IMR-90 (cell line): ENCODE results near the gene MALT1. TPM values are rescaled to one million over a fixed set of nuclear protein-coding genes. Genes with fewer than 3 reads are reported as not detected.
A peak's percentile ranks its signal among the peaks of the same experiment; 100 is the strongest.

Source experiments
- ATAC-seq: fragments of 200-7000 bp; cut with Tn5 transposase; 2 replicates; pipeline ENCODE4 v1.9.1; 2020; ENCODE audit warnings: low read depth, mild to moderate bottlenecking, moderate library complexity
- BruUV-seq: library from RNA; stranded (reverse); fragments of 400-500 nt; replicated peaks from 2 replicates; lab custom pipeline; 2021; lab: Mats Ljungman, UMichigan
- CTCF ChIA-PET: fragments of 300-600 bp; formaldehyde crosslinking; extraction: SDS; loops from one replicate; lab custom pipeline; 2021; ENCODE audit warnings: antibody characterized with exemption; lab: Yijun Ruan, JAX
- POLR2A ChIA-PET: fragments of 300-600 bp; sonication (Branson Sonifier 250); formaldehyde crosslinking; loops from one replicate; lab custom pipeline; 2022; ENCODE audit warnings: antibody characterized with exemption; ENCODE audit not compliant: unreplicated experiment; lab: Charles Lee
- DNase-seq: peaks from one replicate; pipeline ENCODE4 v3.0.0; 2013
- H2AFZ ChIP-seq: replicated peaks from 2 replicates; pipeline ENCODE3; 2013; ENCODE audit warnings: low read length, mild to moderate bottlenecking; ENCODE audit not compliant: poor library complexity
- H2AK5ac ChIP-seq: 2 replicates; pipeline ENCODE4 v1.6.1; 2013; ENCODE audit warnings: low read depth, low read length, inconsistent platforms
- H2AK9ac ChIP-seq: replicated peaks from 2 replicates; pipeline ENCODE3; 2013; ENCODE audit warnings: mild to moderate bottlenecking, low read depth, low read length, moderate library complexity; ENCODE audit not compliant: poor library complexity
- H2BK120ac ChIP-seq: 2 replicates; pipeline ENCODE4 v1.6.1; 2013; ENCODE audit warnings: low read depth, low read length, inconsistent platforms
- H2BK15ac ChIP-seq: 3 replicates; pipeline ENCODE4 v1.6.1; 2013; ENCODE audit warnings: low read depth, low read length, inconsistent platforms
- H2BK20ac ChIP-seq: 2 replicates; pipeline ENCODE4 v1.6.1; 2013; ENCODE audit warnings: low read depth, mild to moderate bottlenecking, inconsistent platforms, low read length, moderate library complexity
- H2BK5ac ChIP-seq: 2 replicates; pipeline ENCODE4 v1.6.1; 2013; ENCODE audit warnings: mild to moderate bottlenecking, low read depth, low read length, inconsistent platforms; ENCODE audit not compliant: poor library complexity, severe bottlenecking
- H3K14ac ChIP-seq: replicated peaks from 2 replicates; pipeline ENCODE4 v1.6.1; 2013; ENCODE audit warnings: low read depth, low read length, inconsistent platforms
- H3K18ac ChIP-seq: 2 replicates; pipeline ENCODE4 v1.6.1; 2013; ENCODE audit warnings: low read depth, low read length, control low read depth
- H3K23ac ChIP-seq: 2 replicates; pipeline ENCODE4 v1.6.1; 2013; ENCODE audit warnings: low read depth, low read length, inconsistent platforms
- H3K27ac ChIP-seq: 2 replicates; pipeline ENCODE4 v1.5.1; 2013; ENCODE audit warnings: mild to moderate bottlenecking, control low read depth, low read length; ENCODE audit not compliant: insufficient read depth
- H3K27me3 ChIP-seq: 2 replicates; pipeline ENCODE4 v1.6.1; 2013; ENCODE audit warnings: low read length; ENCODE audit not compliant: control insufficient read depth, insufficient read depth
- H3K36me3 ChIP-seq: 2 replicates; pipeline ENCODE4 v1.6.1; 2013; ENCODE audit warnings: low read length, mixed read lengths; ENCODE audit not compliant: control insufficient read depth, insufficient read depth
- H3K4ac ChIP-seq: 2 replicates; pipeline ENCODE4 v1.6.1; 2013; ENCODE audit warnings: low read depth, low read length, inconsistent platforms
- H3K4me1 ChIP-seq: 2 replicates; pipeline ENCODE4 v1.6.1; 2013; ENCODE audit warnings: low read length, mixed read lengths; ENCODE audit not compliant: control insufficient read depth, insufficient read depth
- H3K4me2 ChIP-seq: 2 replicates; pipeline ENCODE4 v1.6.1; 2013; ENCODE audit warnings: low read depth, mild to moderate bottlenecking, control low read depth, low read length, moderate library complexity
- H3K4me3 ChIP-seq: 2 replicates; pipeline ENCODE4 v1.5.1; 2013; ENCODE audit warnings: low read depth, mild to moderate bottlenecking, control low read depth, low read length, moderate library complexity; ENCODE audit not compliant: insufficient read depth
- H3K56ac ChIP-seq: 2 replicates; pipeline ENCODE4 v1.6.1; 2013; ENCODE audit warnings: low read length, inconsistent platforms; ENCODE audit not compliant: insufficient read depth; ENCODE audit errors: extremely low read depth
- H3K79me1 ChIP-seq, 2 experiments: 2 replicates each; pipeline ENCODE4 v1.6.1; 2013; ENCODE audit warnings: low read length in 2 of 2, inconsistent platforms in 1 of 2, low read depth in 1 of 2
- H3K9ac ChIP-seq: 2 replicates; pipeline ENCODE4 v1.6.1; 2013; ENCODE audit warnings: low read depth, low read length, control low read depth
- H3K9me1 ChIP-seq: 2 replicates; pipeline ENCODE4 v1.6.1; 2013; ENCODE audit warnings: low read length, inconsistent platforms; ENCODE audit not compliant: insufficient read depth
- H3K9me3 ChIP-seq: 2 replicates; pipeline ENCODE4 v1.6.1; 2013; ENCODE audit warnings: low read length; ENCODE audit not compliant: control insufficient read depth, insufficient read depth
- H4K20me1 ChIP-seq: 2 replicates; pipeline ENCODE4 v1.6.1; 2013; ENCODE audit warnings: low read length, inconsistent platforms; ENCODE audit not compliant: insufficient read depth
- H4K5ac ChIP-seq: 2 replicates; pipeline ENCODE4 v1.6.1; 2013; ENCODE audit warnings: mild to moderate bottlenecking, low read depth, low read length, control low read depth
- H4K8ac ChIP-seq, 2 experiments: 2 replicates each; pipeline ENCODE4 v1.6.1; 2013; ENCODE audit warnings: low read depth in 2 of 2, low read length in 2 of 2, control low read depth in 1 of 2, inconsistent platforms in 1 of 2
- H4K91ac ChIP-seq: 2 replicates; pipeline ENCODE4 v1.6.1; 2013; ENCODE audit warnings: low read depth, low read length, inconsistent platforms; ENCODE audit not compliant: insufficient read depth
- BHLHE40 ChIP-seq: fragments of 150-350 bp; IDR thresholded peaks from 2 replicates; pipeline ENCODE4 v1.6.1; 2016; ENCODE audit warnings: mild to moderate bottlenecking, low read depth, low read length
- CEBPB ChIP-seq: IDR thresholded peaks from 2 replicates; pipeline ENCODE4 v1.6.1; 2012; ENCODE audit warnings: low read depth, low read length, improper control_type of control experiment
- CHD1 ChIP-seq: IDR thresholded peaks from 2 replicates; pipeline ENCODE4 v1.6.1; 2012; ENCODE audit warnings: low read depth, low read length, improper control_type of control experiment
- MAFK ChIP-seq: IDR thresholded peaks from 2 replicates; pipeline ENCODE4 v1.6.1; 2012; ENCODE audit warnings: low read depth, low read length, improper control_type of control experiment
- MAZ ChIP-seq: IDR thresholded peaks from 2 replicates; pipeline ENCODE4 v1.6.1; 2012; ENCODE audit warnings: low read depth, mild to moderate bottlenecking, low read length, improper control_type of control experiment, moderate library complexity, borderline replicate concordance
- MXI1 ChIP-seq: IDR thresholded peaks from 2 replicates; pipeline ENCODE4 v1.6.1; 2012; ENCODE audit warnings: low read depth, mild to moderate bottlenecking, low read length, moderate library complexity, borderline replicate concordance
- NFE2L2 ChIP-seq: fragments of 150-350 bp; IDR thresholded peaks from 2 replicates; pipeline ENCODE4 v1.6.1; 2016; ENCODE audit warnings: low read depth, mild to moderate bottlenecking, low read length
- POLR2A ChIP-seq: IDR thresholded peaks from 2 replicates; pipeline ENCODE4 v1.6.1; 2012; ENCODE audit warnings: mild to moderate bottlenecking, low read depth, low read length
- SMC3 ChIP-seq: fragments of 150-350 bp; IDR thresholded peaks from 2 replicates; pipeline ENCODE4 v1.6.1; 2016; ENCODE audit warnings: low read depth, mild to moderate bottlenecking, antibody characterized with exemption, low read length, moderate library complexity
- WGBS, 2 experiments: methylation state at CpG; one replicate each; pipeline versions ENCODE4 v1.1.5 to v1.1.7; 2013; ENCODE audit warnings: missing lambda C conversion rate in 2 of 2; ENCODE audit not compliant: insufficient read length in 1 of 2; ENCODE audit errors: extremely low coverage in 2 of 2; 5-methylcytosine and 5-hydroxymethylcytosine counted together
- dilution Hi-C: fragments of 300-500 bp; cut with HindIII; formaldehyde crosslinking; loops from one replicate; pipeline ENCODE4 v1.14.3; 2018; ENCODE audit warnings: low sequenced_read_pairs; ENCODE audit not compliant: unreplicated experiment
- in situ Hi-C: fragments of 300-500 bp; cut with MboI; formaldehyde crosslinking; loops from 3 replicates; pipeline ENCODE4 v1.14.3; 2019; ENCODE audit warnings: low sequenced_read_pairs, inconsistent platforms, mixed read lengths
- intact Hi-C: fragments of 100-400 bp; cut with micrococcal nuclease; formaldehyde crosslinking; loops from 2 replicates; pipeline ENCODE4 v1.10.0; 2022
- polyA plus RNA-seq, 3 experiments: library from polyadenylated mRNA; depleted of rRNA; stranded (reverse); fragments of >200 nt; gene quantifications; 2 replicates each; pipeline ENCODE4 v1.2.3, GENCODE V29; 2012; ENCODE audit warnings: low replicate concordance in 1 of 3
- total RNA-seq: library from RNA; depleted of rRNA; stranded (reverse); fragments of >200 nt; gene quantifications from 2 replicates; pipeline ENCODE4 v1.2.3, GENCODE V29; 2012
- TF ChIP-seq, protein P1 (sequence below): fragments of 150-350 bp; IDR thresholded peaks from 2 replicates; pipeline ENCODE4 v1.6.1; 2017; ENCODE audit warnings: mild to moderate bottlenecking, antibody characterized with exemption, low read length, low read depth
- TF ChIP-seq, protein P2 (sequence below): conservative IDR thresholded peaks from 2 replicates; pipeline ENCODE4 v1.5.1; 2012; ENCODE audit warnings: mild to moderate bottlenecking, low read depth, low read length, improper control_type of control experiment

The MALT1 gene
- total and polyA plus RNA-seq, 2 of the 4 experiments (the other 2 are of a cell fraction), result 8.3 to 25.3 TPM

DNA sequence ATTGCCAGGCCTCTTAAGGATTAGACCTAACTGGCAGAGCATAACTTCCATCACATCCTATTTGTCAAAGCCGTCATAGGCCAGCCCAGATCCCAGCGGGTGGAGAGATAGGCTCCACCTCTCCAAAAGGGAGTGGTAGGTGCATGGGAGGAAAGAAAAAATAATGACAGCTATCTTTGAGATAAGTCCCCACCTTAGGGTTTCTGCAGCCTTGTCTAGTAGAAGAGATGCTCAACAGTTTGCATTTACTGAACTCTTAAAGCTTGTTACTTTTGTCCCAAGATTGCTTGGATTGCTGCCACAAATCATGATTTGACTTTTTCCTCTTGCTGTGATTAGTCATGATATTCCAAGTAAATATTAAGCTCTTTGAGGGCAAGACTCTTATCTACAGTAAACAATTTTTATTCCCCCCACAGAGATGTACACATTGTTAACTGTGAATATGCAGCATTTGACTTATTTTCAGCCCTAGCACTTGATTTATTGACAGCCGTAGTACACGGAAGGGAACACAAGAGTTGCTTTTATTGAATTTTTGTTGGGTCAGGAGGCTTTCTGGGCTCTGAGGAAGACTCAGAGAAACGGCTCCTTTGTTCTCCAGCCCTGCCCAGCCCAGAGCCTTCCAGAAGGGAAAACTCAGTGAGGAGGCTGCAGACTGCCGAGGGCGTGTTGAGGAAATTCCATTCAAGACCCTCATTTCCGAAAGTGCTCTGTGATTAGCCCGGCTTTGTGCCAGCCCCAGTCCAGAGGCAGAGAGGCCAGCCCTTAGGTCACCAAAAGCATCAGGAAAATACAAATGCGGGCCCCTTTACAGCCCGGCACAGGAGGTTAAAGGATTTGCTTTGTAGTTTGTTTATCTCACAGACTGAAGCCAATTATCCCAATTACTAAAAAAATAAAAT, 118.0 kb downstream of the MALT1 start (continued):
- TF ChIP-seq, protein P1, sequence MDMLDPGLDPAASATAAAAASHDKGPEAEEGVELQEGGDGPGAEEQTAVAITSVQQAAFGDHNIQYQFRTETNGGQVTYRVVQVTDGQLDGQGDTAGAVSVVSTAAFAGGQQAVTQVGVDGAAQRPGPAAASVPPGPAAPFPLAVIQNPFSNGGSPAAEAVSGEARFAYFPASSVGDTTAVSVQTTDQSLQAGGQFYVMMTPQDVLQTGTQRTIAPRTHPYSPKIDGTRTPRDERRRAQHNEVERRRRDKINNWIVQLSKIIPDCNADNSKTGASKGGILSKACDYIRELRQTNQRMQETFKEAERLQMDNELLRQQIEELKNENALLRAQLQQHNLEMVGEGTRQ, result no peak; the same call in 1 of the 2 replicates
- no peak for TF ChIP-seq SMC3
- peak; percentile 85 for TF ChIP-seq NFE2L2

DNA sequence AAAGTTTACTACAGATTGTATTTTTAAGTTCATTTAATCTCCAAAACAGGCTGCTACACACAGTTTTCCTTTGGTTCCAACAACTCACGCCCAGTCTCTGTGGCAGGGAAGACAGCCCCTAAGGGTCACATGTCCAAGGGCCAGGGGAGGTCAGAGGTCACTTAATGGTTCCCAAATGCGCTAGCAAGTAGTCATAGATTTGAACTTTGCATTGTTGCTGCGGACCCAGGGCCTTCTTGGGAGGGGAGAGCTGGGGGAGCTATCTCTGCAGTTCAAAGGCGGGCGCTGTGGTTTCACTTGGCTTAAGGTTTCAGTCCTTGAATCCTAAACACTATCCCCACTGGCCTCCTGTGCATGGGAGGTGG, 118.6 kb downstream of the MALT1 start:
- WGBS, 2 experiments, result no CpG with 5 or more reads among the region's 5 CpGs
- TF ChIP-seq BHLHE40 (no peak), MAFK (no peak), POLR2A (no peak), MXI1 (no peak), NFE2L2 (no peak), SMC3 (no peak), CHD1 (no peak), MAZ (no peak), CEBPB (no peak)
- TF ChIP-seq, protein P1, result no peak
- TF ChIP-seq, protein P2, sequence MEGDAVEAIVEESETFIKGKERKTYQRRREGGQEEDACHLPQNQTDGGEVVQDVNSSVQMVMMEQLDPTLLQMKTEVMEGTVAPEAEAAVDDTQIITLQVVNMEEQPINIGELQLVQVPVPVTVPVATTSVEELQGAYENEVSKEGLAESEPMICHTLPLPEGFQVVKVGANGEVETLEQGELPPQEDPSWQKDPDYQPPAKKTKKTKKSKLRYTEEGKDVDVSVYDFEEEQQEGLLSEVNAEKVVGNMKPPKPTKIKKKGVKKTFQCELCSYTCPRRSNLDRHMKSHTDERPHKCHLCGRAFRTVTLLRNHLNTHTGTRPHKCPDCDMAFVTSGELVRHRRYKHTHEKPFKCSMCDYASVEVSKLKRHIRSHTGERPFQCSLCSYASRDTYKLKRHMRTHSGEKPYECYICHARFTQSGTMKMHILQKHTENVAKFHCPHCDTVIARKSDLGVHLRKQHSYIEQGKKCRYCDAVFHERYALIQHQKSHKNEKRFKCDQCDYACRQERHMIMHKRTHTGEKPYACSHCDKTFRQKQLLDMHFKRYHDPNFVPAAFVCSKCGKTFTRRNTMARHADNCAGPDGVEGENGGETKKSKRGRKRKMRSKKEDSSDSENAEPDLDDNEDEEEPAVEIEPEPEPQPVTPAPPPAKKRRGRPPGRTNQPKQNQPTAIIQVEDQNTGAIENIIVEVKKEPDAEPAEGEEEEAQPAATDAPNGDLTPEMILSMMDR, result no peak

More for the DNA sequence above, 118.6 kb downstream of the MALT1 start:
- Histone ChIP-seq H4K20me1 (no peaks in the 10 kb centered on the region; the same call in 1 of the 2 replicates), H3K4me2 (no peak overlapping the region), H2BK120ac (peak overlapping the region; percentile 96), H4K91ac (peak overlapping the region; percentile 97), H2AK9ac (peak overlapping the region; percentile 47), H3K27me3 (no peaks in the 10 kb centered on the region), H3K14ac (peak overlapping the region; percentile 96), H3K9me3 (no peaks in the 10 kb centered on the region), H2BK5ac (peak overlapping the region; percentile 71), H3K9me1 (peaks cover 15% of the 10 kb centered on the region), H3K23ac (peak overlapping the region; percentile 73), H3K4me1 (peaks cover 19% of the 10 kb centered on the region), H3K18ac (peak overlapping the region; percentile 94), H4K8ac (peak overlapping the region; percentile 70 to 90; a peak in 3 of 4 replicates), H3K27ac (peak overlapping the region; percentile 95), H3K56ac (peak overlapping the region; percentile 81; the same call in 1 of the 2 replicates), H2BK15ac (peak overlapping the region; percentile 82; the same call in 2 of the 3 replicates), H3K9ac (peak overlapping the region; percentile 55), H4K5ac (peak overlapping the region; percentile 98), H2BK20ac (peak overlapping the region; percentile 91), H3K4me3 (no peak overlapping the region), H3K79me1 (no peaks in the 10 kb centered on the region; a peak in 1 of 4 replicates), H3K4ac (peak overlapping the region; percentile 95), H2AK5ac (peak overlapping the region; percentile 90), H3K36me3 (no peaks in the 10 kb centered on the region), H2AFZ (peak overlapping the region; percentile 62)
- dilution Hi-C loops, result loop anchor here (25.0 kb wide), 1 partner anchor 272 kb away; no protein-coding TSS in a partner anchor
- no TSS peak for BruUV-seq
- in situ Hi-C loops, result loop anchor here (5.0 kb wide), 1 partner anchor 267 kb away; no protein-coding TSS in a partner anchor
- POLR2A ChIA-PET, result no interaction called here
- intact Hi-C loops, result loop anchor here (2.0 to 5.0 kb wide), 2 partner anchors 75 to 162 kb away; partner anchors contain the start of gene ZNF532
- CTCF ChIA-PET, result no interaction called here
- DNase-seq, result no peak
- ATAC-seq, result no peak
